Activated CD8-positive, alpha-beta memory T cell treated with anti-CD3 and anti-CD28 coated beads, Interleukin-2, amount 50 U/mL, for 1 hour (primary cell): Measurements from ENCODE around the gene ERN1.
"Not testable (repeated sequence)": the region's sequence is repeated elsewhere in the genome, so short reads cannot be mapped to it uniquely, and the experiment has no call there.

Experiments
- DNase-seq: peaks from one replicate; pipeline ENCODE4 v3.0.0-alpha.2; 2020; ENCODE audit errors: extremely low read depth

Gene ERN1

GRCh38 chr17:64032081-64032480 is 97.9 kb downstream of the ERN1 start:
- DNase-seq = no peak

DNA sequence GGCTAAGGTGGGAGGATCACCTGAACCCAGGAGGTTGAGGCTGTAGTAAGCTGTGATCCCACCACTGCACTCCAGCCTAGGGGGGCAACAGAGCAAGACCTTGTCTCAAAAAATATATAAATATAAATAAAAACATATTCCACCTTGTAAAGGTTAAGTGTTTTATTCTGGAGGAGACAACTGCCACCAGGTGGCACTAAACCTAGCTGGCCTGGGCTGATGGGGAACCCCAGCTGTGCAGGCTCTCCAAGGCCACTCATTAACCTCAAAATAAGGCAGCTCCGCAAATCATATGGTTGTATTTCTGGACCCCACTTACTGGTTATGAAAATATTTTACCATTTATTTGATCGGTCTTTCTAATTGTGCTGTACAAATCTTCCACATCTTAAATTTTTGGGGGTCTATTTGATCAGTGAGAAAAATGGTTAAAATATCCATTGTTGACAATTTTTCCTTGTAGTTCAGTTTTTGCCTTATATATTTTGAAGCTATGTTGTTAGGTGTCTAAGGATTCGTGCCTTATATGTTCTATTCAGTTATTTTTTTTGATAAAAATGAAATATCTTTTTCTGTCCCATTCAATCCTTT is 101.0 kb downstream of the ERN1 start:
- peak; percentile 45 for DNase-seq

- peak; percentile 90 for DNase-seq
Measured at GRCh38 chr17:64025732-64026294, 104.1 kb downstream of the ERN1 start.

GRCh38 chr17:64024781-64025731 is 104.9 kb downstream of the ERN1 start:
- peak; percentile 33 for DNase-seq

DNA sequence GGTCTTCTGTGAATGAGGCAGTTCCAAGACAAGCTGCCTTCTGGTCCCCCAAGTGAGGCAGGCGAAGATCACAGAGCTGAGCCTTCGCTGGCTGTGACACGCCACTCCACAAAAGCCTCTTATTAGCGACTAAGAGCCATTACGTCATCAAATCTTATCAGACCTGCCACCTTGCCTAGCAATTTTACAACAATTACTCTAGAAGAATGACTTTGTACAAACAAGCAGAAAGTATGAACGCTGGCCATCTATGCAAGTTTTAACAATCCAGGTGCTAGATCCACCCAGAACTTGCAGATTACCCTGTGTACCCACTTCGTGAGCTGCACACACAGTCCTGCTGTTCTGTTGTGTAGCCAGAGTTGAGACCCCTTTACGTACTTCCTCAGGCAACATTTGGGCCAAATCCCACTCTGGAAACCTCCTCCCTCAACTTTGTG is 105.7 kb downstream of the ERN1 start:
- no peak for DNase-seq

DNA sequence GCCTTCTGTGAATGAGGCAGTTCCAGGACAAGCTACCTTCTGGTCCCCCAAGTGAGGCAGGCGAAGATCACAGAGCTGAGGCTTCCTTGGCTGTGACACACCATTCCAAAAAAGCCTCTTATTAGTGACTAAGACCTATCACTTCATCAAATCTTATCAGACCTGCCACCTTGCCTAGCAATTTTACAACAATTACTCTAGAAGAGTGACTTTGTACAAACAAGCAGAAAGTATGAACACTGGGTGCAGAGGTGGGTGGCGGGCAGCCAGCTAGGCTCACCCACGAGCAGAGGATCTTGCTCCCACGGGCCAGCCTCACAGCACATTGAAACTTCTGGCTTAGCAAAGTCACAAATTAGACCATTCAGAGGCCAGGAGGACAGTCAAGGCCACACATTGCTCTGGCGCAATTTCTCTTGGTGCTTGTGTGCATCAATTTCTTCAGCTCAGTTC is 107.3 kb downstream of the ERN1 start:
- no peak for DNase-seq

GRCh38 chr17:64020056-64020766 is 109.7 kb downstream of the ERN1 start, which contains the start of gene ICAM2:
Gene ICAM2, minus strand, starts transcription at chr17:64020633. Its CDS starts 13,942 bp downstream, at chr17:64006691.
- peak; percentile 92 for DNase-seq

GRCh38 chr17:64019551-64019961 is 110.4 kb downstream of the ERN1 start:
- DNase-seq = not testable (repeated sequence)

DNA sequence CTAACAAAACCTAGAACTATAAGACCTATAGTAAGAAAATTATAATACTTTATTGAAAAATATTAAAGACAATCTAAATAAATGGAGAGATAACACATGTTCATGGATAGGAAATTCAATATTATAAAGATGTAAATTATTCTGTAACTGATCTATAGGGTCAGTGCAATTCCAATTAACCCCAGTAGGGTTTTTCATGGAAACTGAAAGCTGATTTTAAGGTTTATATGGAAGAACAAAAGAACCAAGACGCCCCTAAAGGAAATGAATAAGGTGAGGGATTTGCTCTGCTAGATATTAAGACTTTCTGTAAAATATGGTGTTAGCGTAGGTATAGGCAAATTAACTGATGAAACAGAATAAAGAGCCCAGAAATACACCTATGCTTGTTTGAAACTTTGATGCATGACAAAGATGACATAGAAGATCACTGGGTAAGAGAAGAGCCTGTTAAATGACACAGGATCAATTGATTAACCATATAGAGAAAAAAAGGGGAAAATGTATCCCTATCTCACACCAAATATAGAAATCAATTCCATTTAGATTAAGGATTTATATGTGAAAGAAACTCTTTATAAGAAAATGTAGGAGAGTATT is 112.5 kb downstream of the ERN1 start:
- DNase-seq = no peak

GRCh38 chr17:64016974-64017373 is 113.0 kb downstream of the ERN1 start:
- no peak for DNase-seq

GRCh38 chr17:64016231-64016784 is 113.6 kb downstream of the ERN1 start:
- no peak for DNase-seq

- DNase-seq = no peak
Measured at GRCh38 chr17:64015447-64015846, 114.5 kb downstream of the ERN1 start.

DNA sequence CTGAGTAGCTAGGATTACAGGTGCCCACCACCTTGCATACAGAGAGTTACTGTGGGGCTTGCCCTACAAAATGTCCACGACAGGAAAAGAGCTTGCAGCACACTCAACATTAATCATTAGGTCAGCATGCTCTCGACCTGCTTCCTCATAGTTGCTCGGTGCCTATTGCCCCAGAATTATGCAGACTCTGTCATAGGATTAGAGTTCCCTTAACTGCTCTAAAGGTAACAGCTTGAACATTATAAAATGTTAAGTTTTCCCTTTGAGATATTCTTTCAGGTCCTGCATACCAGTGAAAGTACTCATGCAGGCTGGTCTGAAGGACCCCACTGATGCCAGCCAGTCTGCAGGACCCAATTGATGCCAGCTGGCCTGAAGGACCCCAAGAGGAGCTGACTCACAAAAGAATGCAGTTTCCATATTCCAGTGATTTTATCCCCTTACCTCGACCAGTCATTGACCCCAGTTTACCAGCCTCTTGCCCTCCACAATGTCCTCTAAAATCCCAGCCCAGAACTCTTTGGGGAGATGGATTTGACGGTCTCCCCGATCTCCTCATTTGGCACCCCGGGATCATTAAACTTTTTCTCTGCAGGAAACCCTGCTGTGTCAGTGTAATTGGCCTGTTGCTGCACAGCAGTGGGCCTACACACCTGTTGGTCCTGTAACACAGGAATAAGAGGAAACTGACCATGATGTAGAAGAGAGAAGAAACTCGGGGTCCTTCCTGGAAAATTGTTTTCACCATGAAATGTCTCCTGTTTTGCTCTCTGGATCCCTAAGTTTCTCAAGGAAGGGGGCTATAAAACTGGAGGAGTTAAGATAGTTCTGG is 120.2 kb downstream of the ERN1 start:
- no peak for DNase-seq

DNA sequence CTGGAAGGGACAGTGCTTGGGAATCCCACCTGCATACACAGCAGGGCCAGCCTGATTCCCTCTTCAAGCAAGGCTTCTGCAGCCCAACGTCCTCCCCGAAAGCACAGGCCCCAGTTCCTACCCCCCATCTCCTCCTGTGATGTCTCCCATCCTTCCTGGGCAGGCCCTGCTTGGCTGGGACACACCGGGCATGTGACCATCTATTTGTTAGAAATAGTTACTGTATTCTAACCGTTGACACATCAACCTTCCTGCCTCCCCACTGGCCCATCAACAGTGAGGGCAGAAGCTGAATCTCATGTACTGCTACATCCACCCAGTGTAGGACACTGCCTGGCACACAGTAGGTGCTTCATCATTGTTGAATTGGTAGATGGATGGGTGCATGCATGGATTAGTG is 121.1 kb downstream of the ERN1 start:
- DNase-seq = no peak

GRCh38 chr17:64008346-64008745 is 121.6 kb downstream of the ERN1 start:
- DNase-seq = no peak

GRCh38 chr17:64007838-64008282 is 122.1 kb downstream of the ERN1 start:
- no peak for DNase-seq

GRCh38 chr17:64007089-64007837 is 122.7 kb downstream of the ERN1 start:
- not testable (repeated sequence) for DNase-seq

DNA sequence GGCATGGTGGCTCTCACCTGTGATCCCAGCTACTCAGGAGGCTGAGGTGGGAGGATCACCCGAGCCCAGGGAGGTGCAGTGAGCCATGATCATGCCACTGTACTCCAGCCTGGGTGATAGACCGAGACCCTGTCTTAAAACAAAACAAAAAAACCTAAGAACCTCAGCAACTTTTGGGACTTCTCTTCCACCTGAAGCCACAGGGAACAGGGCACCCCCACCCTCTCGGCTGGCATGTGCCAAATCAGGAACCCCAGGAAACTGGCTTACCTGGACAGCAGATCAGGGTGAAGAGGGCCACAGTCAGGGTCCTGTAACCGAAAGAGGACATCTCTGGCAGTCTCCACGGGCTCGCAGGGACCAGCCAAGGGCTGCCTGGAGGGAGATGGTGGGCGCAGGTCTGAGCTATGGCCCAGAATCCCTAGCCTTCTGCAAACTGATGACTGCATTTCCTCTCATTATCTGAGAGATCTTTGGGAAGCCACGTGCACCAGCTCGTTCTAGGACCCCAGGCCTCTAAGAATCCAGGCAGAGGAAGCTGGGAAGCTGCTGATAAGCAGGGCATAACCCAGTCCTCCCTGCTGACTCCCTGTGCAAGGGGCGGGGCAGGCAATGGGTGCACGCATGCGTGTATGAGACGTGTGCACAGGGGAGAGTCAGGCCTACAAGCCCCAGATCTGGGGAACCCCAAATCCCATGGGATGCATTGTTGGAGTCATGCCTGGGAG is 123.4 kb downstream of the ERN1 start:
- no peak for DNase-seq

DNA sequence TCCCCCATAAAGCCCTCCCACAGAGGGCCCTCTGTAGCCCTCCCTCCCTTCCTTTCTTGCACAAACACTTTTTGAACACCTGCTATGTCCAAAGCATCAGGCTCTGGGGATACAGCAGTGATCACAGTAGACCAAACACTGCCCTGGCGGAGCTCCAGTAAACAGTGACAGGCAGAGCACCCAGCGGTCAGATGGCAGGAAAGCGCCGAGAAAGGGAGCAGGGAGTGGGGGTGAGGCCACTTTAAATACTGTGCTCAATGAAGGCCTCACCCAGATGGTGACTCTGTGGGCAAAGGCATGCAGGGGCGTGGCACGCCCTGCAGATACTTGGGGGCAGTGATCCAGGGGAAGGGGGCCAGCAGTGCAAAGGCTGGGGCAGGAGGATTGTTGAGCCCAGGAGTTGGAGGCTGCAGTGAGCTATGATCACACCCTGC is 124.2 kb downstream of the ERN1 start:
- DNase-seq = no peak
